Cardiac muscle cell (in vitro differentiated cells and primary cell): ENCODE results near the gene ZNRF3. TPM values are rescaled to one million over a fixed set of nuclear protein-coding genes. Genes with fewer than 3 reads are reported as not detected.

Experiments
- DNase-seq, 2 donors: peaks; one replicate each; pipeline versions ENCODE4 v3.0.0 to v3.0.0-alpha.2; 2010 to 2017; ENCODE audit warnings: low read depth in 1 of 2, low spot score in 1 of 2
- H3K27ac ChIP-seq: fragments of 200-600 bp; sonication (generic); 2 replicates; pipeline ENCODE4 v1.5.1; 2016
- H3K27me3 ChIP-seq: fragments of 200-600 bp; sonication (generic); 2 replicates; pipeline ENCODE4 v1.6.0; 2016; ENCODE audit warnings: control low read depth
- H3K36me3 ChIP-seq: fragments of 200-600 bp; sonication (generic); 2 replicates; pipeline ENCODE4 v1.5.1; 2016; ENCODE audit warnings: control low read depth
- H3K4me1 ChIP-seq: fragments of 200-600 bp; sonication (generic); 2 replicates; pipeline ENCODE4 v1.8.1; 2017; ENCODE audit warnings: low read depth, mild to moderate bottlenecking, mixed run types
- H3K4me3 ChIP-seq: fragments of 200-600 bp; sonication (generic); 2 replicates; pipeline ENCODE4 v1.5.1; 2016; ENCODE audit warnings: mild to moderate bottlenecking
- H3K9me3 ChIP-seq: fragments of 200-600 bp; sonication (generic); 2 replicates; pipeline ENCODE4 v1.5.1; 2017; ENCODE audit warnings: low read depth, mild to moderate bottlenecking, control low read depth
- CTCF ChIP-seq: IDR thresholded peaks from 2 replicates; pipeline ENCODE4 v1.5.1; 2012; ENCODE audit warnings: low read depth, mild to moderate bottlenecking, low read length
- polyA plus RNA-seq: library from polyadenylated mRNA; unstranded; fragments of >200 nt; fragmentation: Nextera tagmentation; extraction: Ambion mirVana; gene quantifications from 2 replicates; pipeline ENCODE4 v1.2.1, GENCODE V29; 2016
- total RNA-seq: library from RNA; depleted of rRNA; stranded (reverse); fragments of >200 nt; gene quantifications from 2 replicates; pipeline ENCODE4 v1.2.3, GENCODE V29; 2016

The ZNRF3 gene
- total and polyA plus RNA-seq, 2 experiments from 2014 or later, result 23.8 to 40.4 TPM

GRCh38 chr22:28995551-28995950, 112.2 kb downstream of the ZNRF3 start:
- no peak for TF ChIP-seq CTCF
- H3K4me3 ChIP-seq, result no peak overlapping the region
- H3K27ac ChIP-seq, result no peak overlapping the region
- H3K36me3 ChIP-seq, result peaks cover 4% of the 10 kb centered on the region
- no peak for DNase-seq
- H3K4me1 ChIP-seq, result peaks cover 21% of the 10 kb centered on the region
- H3K9me3 ChIP-seq, result no peaks in the 10 kb centered on the region
- no peaks in the 10 kb centered on the region for H3K27me3 ChIP-seq

- H3K4me3 ChIP-seq, result no peak overlapping the region
- DNase-seq, result no peak
- no peak for TF ChIP-seq CTCF
- peaks cover 30% of the 10 kb centered on the region for H3K4me1 ChIP-seq
- no peaks in the 10 kb centered on the region for H3K36me3 ChIP-seq
- H3K27me3 ChIP-seq, result no peaks in the 10 kb centered on the region
- H3K9me3 ChIP-seq, result no peaks in the 10 kb centered on the region
- H3K27ac ChIP-seq, result no peak overlapping the region
Observed at GRCh38 chr22:28997342-28997741, 114.0 kb downstream of the ZNRF3 start.

- Histone ChIP-seq H3K9me3 (no peaks in the 10 kb centered on the region), H3K27ac (peak overlapping the region; percentile 65), H3K4me3 (no peak overlapping the region), H3K27me3 (no peaks in the 10 kb centered on the region), H3K36me3 (no peaks in the 10 kb centered on the region), H3K4me1 (peaks cover 41% of the 10 kb centered on the region)
- no peak for TF ChIP-seq CTCF
- no peak for DNase-seq
Observed at GRCh38 chr22:28998681-28999080, 115.3 kb downstream of the ZNRF3 start.

- no peaks in the 10 kb centered on the region for H3K9me3 ChIP-seq
- no peaks in the 10 kb centered on the region for H3K27me3 ChIP-seq
- no peak for TF ChIP-seq CTCF
- no peaks in the 10 kb centered on the region for H3K36me3 ChIP-seq
- peaks cover 49% of the 10 kb centered on the region for H3K4me1 ChIP-seq
- DNase-seq, result no peak
- no peak overlapping the region for H3K4me3 ChIP-seq
- H3K27ac ChIP-seq, result peak overlapping the region; percentile 70
Observed at GRCh38 chr22:28999510-28999909, 116.1 kb downstream of the ZNRF3 start.

GRCh38 chr22:28999919-29000556, 116.7 kb downstream of the ZNRF3 start:
- no peak for DNase-seq
- Histone ChIP-seq H3K27me3 (no peaks in the 10 kb centered on the region), H3K27ac (peak overlapping the region; percentile 70), H3K9me3 (no peaks in the 10 kb centered on the region), H3K4me3 (no peak overlapping the region), H3K36me3 (no peaks in the 10 kb centered on the region), H3K4me1 (peaks cover 51% of the 10 kb centered on the region)
- TF ChIP-seq CTCF, result no peak
